Psoas muscle (tissue), 8 donors: ENCODE measurements around the gene RPS6KA2. TPM values are rescaled to one million over a fixed set of nuclear protein-coding genes. Genes with fewer than 3 reads are reported as not detected.

Experiments
- ATAC-seq, 4 donors: fragments of 200-7000 bp; cut with Tn5 transposase; one replicate each; pipeline ENCODE4 v1.9.1; 2020; ENCODE audit warnings: moderate library complexity in 3 of 4, mild to moderate bottlenecking in 2 of 4
- DNase-seq, 2 donors: peaks; one replicate each; pipeline ENCODE4 v3.0.0-alpha.2; 2020
- H3K27ac ChIP-seq: fragments of 200-600 bp; one replicate; pipeline ENCODE4 v1.8.0; 2022
- H3K27me3 ChIP-seq, 3 donors: fragments of 200-600 bp in 1 of 3; one replicate each; pipeline versions ENCODE4 v1.6.1 to v1.8.0; 2013 to 2022; ENCODE audit warnings: low read length in 2 of 3, mild to moderate bottlenecking in 2 of 3, moderate library complexity in 1 of 3; ENCODE audit not compliant: insufficient read depth in 3 of 3
- H3K36me3 ChIP-seq, 2 donors: fragments of 200-600 bp in 1 of 2; one replicate each; pipeline versions ENCODE4 v1.6.1 to v1.8.0; 2013 to 2022; ENCODE audit warnings: low read depth in 1 of 2, mild to moderate bottlenecking in 1 of 2, moderate library complexity in 1 of 2; ENCODE audit not compliant: insufficient read depth in 1 of 2
- H3K4me1 ChIP-seq: fragments of 200-600 bp; one replicate; pipeline ENCODE4 v1.8.0; 2022
- H3K4me3 ChIP-seq: fragments of 200-600 bp; one replicate; pipeline ENCODE4 v1.8.0; 2022; ENCODE audit warnings: mild to moderate bottlenecking
- H3K9me3 ChIP-seq: fragments of 200-600 bp; one replicate; pipeline ENCODE4 v1.8.0; 2022
- WGBS, 3 donors: extraction: QIAGEN DNeasy Blood & Tissue Kit; methylation state at CpG; one replicate each; pipeline versions ENCODE4 v1.1.6 to v1.1.7; 2013; 5-methylcytosine and 5-hydroxymethylcytosine counted together
- intact Hi-C, 2 donors: fragments of 100-400 bp; cut with DNase I; formaldehyde crosslinking; loops; one replicate each; pipeline versions ENCODE4 v1.11.0 to v1.14.2; 2022
- polyA plus RNA-seq, 3 donors: library from polyadenylated mRNA; stranded (reverse); fragments of 200-250 nt; gene quantifications; one replicate each; pipeline ENCODE4 v1.2.3, GENCODE V29; 2013
- total RNA-seq, 4 donors: library from RNA; stranded (reverse); fragmentation: NEBNext Ultra II Directional in 2 of 4; extraction: Animal tissue kit (Norgen Biotek cat#: 25700) in 2 of 4; gene quantifications; one replicate each; pipeline versions ENCODE4 v1.2.1 to v1.2.4, GENCODE V29; 2021 to 2023
- TF ChIP-seq, protein P1 (sequence below): fragments of 200-600 bp; IDR thresholded peaks from one replicate; pipeline ENCODE4 v1.8.0; 2022; ENCODE audit warnings: antibody characterized with exemption
- donor health status: healthy with polysubstance abuse.
- donor health status: DM: no; HTN: no; CAD: no; lungs with moderate emphysema.
- donor health status: Bipolar disorder and iron deficiency.
- donor health status: healthy.
- donor health status: DM: yes; HTN: yes; CAD: no.
- donor health status: DM: no; HTN: no; CAD: no.
- donor health status: DM: no; HTN: no; CAD: no.
- donor health status: DM: yes; HTN: yes; CAD: no.

The RPS6KA2 gene
- total and polyA plus RNA-seq, 7 donors, result 7.8 to 40.4 (median 20.0) TPM

DNA sequence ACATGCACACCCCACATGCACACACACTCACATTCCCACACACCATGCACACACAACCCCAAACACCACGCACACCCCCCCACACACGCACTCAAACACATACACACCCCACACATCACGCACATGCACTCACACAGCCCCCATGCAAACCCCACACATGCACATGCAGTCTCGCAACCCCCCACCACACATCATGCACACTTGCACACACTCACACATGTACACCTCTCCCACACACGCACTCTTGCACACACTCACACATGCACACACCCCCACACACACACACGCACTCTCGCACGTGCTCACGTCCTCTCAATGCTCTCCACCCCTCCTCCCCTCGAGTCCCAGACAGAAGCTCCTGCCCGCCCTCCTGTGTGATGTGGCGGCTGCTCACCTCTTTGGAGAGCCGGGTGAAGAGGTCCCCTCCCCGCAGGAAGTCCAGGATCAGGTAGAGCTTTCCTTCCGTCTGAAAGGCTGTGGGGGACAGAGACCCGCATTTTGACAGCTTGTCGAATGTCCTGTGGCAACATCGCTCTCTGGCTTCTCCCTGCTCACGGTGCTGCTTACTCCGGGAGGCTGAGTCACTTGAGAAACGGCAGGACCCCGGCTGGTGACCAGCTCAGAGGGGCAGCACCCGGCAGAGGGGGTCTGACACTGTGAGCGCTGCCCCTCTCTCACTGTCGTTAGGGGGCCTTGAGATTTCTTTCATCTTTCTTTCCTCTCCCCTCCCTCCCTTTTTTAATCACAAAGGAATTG is 119.1 kb downstream of the RPS6KA2 start:
- ATAC-seq, result peak in 1 of 4 donors; percentile 14

DNA sequence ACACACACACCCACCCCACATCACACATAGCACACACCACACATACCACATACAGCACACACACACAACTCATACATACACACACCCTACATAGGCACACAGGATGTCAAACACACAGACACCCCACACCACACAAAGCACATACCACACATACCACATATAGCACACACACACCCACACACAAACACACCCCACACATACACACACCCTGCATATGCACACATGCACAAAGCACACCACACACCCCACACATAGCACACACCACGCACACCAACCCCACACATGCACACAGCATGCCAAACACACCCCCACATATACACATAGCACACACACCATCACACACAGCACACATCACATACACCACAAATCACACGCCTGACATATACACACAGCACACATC is 119.7 kb downstream of the RPS6KA2 start:
- DNase-seq (no peak), ATAC-seq (peak in 1 of 4 donors; percentile 10)
- H3K4me1 ChIP-seq, result peaks cover 7% of the 10 kb centered on the region
- H3K36me3 ChIP-seq, result peaks cover 0 to 43% of the 10 kb centered on the region in 2 donors
- WGBS, 3 donors, result 92 to 100% (median 100%) methylated on average over 2 of the region's 2 CpGs
- H3K27ac ChIP-seq, result no peak overlapping the region
- TF ChIP-seq, protein P1, sequence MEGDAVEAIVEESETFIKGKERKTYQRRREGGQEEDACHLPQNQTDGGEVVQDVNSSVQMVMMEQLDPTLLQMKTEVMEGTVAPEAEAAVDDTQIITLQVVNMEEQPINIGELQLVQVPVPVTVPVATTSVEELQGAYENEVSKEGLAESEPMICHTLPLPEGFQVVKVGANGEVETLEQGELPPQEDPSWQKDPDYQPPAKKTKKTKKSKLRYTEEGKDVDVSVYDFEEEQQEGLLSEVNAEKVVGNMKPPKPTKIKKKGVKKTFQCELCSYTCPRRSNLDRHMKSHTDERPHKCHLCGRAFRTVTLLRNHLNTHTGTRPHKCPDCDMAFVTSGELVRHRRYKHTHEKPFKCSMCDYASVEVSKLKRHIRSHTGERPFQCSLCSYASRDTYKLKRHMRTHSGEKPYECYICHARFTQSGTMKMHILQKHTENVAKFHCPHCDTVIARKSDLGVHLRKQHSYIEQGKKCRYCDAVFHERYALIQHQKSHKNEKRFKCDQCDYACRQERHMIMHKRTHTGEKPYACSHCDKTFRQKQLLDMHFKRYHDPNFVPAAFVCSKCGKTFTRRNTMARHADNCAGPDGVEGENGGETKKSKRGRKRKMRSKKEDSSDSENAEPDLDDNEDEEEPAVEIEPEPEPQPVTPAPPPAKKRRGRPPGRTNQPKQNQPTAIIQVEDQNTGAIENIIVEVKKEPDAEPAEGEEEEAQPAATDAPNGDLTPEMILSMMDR, result no peak
- intact Hi-C loops, result no loop called here
- no peaks in the 10 kb centered on the region for H3K27me3 ChIP-seq
- no peak overlapping the region for H3K4me3 ChIP-seq
- H3K9me3 ChIP-seq, result no peaks in the 10 kb centered on the region

More for the DNA sequence above, 119.1 kb downstream of the RPS6KA2 start:
- H3K4me3 ChIP-seq, result no peak overlapping the region
- intact Hi-C loops, result no loop called here
- no peak for DNase-seq
- peaks cover under 1% of the 10 kb centered on the region for H3K4me1 ChIP-seq
- WGBS, 3 donors, result 88 to 91% (median 90%) methylated on average over 25 of the region's 25 CpGs
- TF ChIP-seq, protein P1, result no peak
- peaks cover 0 to 43% of the 10 kb centered on the region in 2 donors for H3K36me3 ChIP-seq
- H3K27me3 ChIP-seq, result no peaks in the 10 kb centered on the region
- no peaks in the 10 kb centered on the region for H3K9me3 ChIP-seq
- no peak overlapping the region for H3K27ac ChIP-seq

DNA sequence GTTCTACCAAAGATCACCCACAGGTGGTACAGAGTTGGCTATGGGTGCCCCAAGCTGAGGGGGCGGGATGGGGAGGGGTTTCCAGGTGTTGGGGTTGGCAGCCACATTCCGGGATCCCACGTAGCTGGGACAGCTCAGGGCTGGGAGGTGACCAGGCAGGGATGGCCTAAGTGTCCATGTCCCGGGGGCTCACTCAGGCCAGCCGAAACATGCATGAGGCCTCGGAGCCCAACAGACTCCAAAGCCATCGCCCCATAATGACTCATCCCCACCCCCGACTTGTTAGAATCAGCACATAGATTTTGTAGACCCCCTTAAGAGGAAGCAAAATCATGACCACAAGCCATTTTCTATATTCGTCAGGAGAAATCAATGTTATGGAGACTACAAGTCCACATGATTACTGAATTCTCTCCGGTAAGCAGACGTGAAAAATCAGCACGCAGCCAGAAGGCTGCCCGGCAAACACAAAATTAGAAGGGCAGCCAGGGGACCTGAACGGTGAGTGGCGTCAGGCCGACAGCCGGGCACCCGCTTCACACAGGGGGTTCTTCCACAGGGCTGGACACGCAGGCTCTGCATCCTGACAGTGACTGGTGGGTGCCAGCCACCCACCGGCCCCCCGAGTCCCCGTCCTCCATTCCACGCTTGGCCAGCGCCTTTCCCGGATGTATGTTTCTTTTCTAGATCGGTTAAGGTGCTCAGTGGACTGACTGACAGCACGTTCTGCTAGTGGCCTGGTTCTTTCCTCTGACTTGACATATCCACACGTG is 121.7 kb downstream of the RPS6KA2 start:
- ATAC-seq, result no peak
- H3K4me1 ChIP-seq, result peaks cover 8% of the 10 kb centered on the region
- intact Hi-C loops, result no loop called here
- H3K36me3 ChIP-seq, result peaks cover 4 to 61% of the 10 kb centered on the region in 2 donors
- no peaks in the 10 kb centered on the region for H3K27me3 ChIP-seq
- no peak overlapping the region for H3K4me3 ChIP-seq
- TF ChIP-seq, protein P1, result no peak
- no peak for DNase-seq
- H3K9me3 ChIP-seq, result no peaks in the 10 kb centered on the region
- 95 to 97% (median 97%) methylated on average over 27 to 28 of the region's 28 CpGs for WGBS, 3 donors
- H3K27ac ChIP-seq, result no peak overlapping the region

DNA sequence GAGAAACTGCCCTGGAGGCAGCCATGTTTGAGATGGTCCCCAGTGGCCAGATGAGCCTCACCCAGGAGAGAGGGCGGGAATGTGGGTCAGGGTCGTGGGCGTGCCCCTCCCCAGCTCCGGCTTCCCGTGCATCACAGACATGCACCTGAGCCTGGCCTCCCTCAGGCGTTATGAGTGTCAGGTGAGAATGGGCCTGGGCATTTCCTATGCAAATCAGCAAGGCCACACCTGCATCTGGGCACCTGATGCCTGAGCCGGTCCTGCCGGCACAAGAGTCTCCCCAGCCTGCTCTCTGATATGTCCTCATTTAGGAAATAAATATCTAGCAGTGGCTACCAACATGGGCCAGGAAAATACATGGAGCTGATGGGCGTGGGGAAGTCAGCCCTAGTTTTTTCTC is 123.0 kb downstream of the RPS6KA2 start:
- no peaks in the 10 kb centered on the region for H3K9me3 ChIP-seq
- peaks cover 8% of the 10 kb centered on the region for H3K4me1 ChIP-seq
- H3K4me3 ChIP-seq, result no peak overlapping the region
- H3K27ac ChIP-seq, result no peak overlapping the region
- WGBS, 3 donors, result 87 to 97% (median 94%) methylated on average over 9 of the region's 9 CpGs
- TF ChIP-seq, protein P1, result no peak
- intact Hi-C loops, result no loop called here
- H3K27me3 ChIP-seq, result no peaks in the 10 kb centered on the region
- ATAC-seq (no peak), DNase-seq (no peak)
- peaks cover 4 to 53% of the 10 kb centered on the region in 2 donors for H3K36me3 ChIP-seq
